TTC549 (cell line): Measurements from ENCODE around the gene EPB41L4A.
"Not testable (repeated sequence)": the region's sequence is repeated elsewhere in the genome, so short reads cannot be mapped to it uniquely, and the experiment has no call there.

Experiments
- FAIRE-seq: peaks from 2 replicates; lab custom pipeline; 2012; peaks lifted over from hg19 to GRCh38; lab: Jason Lieb, UNC

Gene EPB41L4A

DNA sequence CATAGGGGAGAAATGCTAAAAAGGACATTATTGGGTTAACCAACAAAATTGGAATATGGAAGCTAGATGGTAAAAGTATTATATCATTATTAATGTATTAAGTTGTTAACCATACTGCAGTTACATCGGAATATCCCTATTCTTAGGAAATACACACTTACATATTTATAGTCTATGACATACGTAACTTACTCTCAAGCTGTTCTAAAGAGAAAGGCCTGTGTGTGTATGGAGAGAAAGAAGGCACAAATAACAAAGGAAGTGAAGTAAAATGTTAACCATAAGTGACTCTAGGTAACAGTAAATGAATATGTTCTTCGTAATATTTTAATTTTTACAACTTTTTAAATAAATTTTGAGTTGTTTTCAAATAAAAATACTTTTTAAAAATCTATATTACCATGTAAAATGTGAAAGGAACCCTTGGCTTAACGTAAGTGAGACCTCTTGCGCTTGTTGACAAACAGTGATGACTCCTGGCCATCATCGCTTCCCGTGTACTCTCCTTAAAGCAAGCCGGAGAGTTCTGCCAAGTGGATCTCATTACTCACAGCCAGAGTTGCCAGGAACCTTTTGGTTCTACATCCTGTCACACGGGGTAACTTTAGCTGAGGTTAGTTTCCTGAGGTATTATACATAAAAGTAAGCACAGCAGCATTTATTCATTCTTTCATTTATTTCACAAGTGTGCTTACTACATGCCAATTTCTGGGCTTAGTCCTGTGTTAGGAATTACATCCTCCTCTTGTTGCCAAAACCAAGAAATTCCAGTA, 165.4 kb downstream of the EPB41L4A start:
- FAIRE-seq, result no peak

DNA sequence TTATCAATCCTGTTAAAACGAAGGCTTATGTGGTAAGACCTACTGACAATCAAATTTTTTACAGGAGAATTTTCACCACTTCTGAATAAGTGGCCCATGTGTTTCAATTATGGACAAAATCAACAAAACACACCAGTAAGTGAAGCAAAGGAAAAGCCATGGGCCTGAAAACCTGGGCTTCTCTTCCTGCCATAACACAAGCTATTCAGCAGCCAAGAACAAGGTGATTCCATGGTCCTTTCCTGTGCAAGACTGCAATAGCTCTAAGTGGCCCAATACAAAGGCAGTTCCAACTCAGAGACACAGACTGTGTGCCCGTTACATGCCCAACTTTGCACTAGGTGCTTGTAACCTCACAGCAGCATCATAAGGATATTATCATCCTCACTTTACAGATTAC, 168.5 kb downstream of the EPB41L4A start:
- FAIRE-seq, result no peak

DNA sequence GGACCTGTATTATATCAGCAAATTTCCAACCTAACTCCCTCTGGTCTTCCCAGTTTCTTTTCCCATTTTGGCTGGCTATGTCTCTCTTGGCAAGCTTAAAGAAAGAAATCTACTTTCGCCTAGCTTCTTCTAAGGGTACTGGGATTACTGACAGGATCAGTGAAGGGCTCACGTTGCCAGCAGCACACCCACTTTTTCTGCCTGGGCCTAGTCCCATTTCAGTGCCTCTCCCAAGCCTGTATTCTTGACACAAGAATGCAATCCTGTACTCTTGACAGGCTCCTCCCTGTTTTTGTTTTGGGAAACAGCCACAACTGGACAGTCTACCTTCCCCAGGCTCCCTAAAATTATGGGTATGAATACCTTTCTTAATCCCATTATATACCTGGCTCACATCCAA, 170.5 kb downstream of the EPB41L4A start:
- FAIRE-seq, result no peak

DNA sequence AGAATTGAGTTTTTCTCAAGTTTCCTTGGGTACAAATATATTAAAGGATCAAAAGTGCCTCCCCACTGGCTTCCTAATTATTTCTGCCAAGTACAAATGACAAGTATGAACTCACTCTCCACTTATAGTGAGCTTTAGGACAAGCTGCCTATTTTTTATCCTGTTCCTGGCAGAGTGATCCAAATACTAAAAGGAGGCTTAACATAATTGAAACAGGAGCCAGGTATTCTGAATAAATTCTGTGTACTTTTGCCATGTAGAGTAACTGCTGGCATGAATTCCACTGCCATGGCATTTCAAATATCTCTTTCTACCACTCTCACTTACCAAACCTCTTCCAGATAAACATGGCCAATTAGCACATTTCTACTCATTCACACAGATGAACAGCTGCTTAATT, 171.1 kb downstream of the EPB41L4A start:
- FAIRE-seq, result no peak

DNA sequence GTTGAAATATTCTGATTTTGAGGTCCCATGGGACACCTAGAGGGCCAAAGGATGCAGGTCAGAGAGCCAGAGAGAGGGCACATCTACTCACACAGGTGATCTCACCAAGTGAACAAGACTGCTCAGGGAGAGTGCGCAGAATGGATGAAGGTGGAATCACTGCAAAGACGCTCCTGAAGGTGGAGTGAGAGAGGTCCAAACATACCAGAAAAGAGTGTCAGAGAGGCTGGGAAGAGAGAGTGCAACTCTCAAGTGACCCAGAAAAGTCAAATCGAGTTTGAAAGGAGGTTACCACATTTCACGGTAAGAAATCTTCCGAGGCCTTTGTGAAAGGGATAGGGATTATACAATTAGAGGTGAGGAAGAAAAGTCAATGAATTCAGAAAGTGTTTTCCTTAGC, 173.4 kb downstream of the EPB41L4A start:
- no peak for FAIRE-seq

DNA sequence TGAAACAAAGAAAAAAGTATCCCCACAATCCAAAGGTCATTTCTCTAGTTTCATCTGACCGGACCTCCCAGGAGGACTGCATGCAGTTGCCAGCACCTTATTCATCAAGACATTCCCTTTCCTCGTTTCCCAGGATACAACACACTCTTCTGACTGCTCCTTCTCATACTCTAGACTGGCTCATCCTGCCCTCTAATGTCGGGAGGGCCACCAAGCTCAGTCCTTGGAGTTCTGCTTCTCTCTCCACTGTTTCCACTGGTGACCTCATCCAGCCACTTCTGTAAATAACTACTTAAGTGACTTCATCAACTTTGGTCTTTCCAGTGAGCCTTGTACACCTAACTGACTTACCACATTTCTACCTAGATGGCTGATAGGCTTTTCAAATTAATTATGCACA, 179.1 kb downstream of the EPB41L4A start:
- FAIRE-seq, result no peak

DNA sequence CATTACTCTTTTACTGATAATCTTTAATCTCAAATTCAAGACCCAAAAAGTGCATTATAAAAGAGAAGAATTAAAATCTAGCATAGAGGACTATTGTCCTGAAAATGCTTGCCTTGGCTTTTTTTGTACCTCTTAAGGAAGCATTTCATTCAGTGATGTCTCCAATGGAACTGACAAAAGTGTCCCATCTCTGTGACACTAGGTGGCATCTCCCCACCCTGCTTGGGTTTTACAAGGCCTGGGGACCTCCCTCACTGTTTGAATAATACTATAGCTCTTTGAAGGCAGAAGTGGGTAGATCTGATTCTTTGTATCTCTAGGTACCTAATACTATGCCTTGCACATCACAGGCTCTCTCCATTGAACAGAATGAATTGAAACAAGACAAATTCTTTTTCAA, 180.6 kb downstream of the EPB41L4A start:
- no peak for FAIRE-seq

DNA sequence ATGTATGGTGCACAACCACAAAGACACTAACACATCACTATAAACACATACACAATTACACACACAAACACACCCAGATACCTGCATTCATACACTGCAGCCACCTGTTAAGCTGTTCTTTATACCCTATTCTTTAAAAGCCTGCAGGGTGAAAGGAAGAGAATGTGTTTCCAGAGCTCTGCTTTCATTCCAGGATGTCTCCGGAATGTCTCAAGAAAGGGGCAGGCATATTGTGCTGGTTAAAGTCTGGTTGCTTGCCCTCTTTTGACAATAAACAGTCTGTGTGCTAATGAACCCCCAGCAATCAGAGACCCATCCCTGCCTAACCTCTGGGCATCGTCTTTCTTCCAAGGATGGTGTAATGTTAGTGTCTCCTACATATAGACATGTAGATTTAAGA, 181.6 kb downstream of the EPB41L4A start:
- no peak for FAIRE-seq

DNA sequence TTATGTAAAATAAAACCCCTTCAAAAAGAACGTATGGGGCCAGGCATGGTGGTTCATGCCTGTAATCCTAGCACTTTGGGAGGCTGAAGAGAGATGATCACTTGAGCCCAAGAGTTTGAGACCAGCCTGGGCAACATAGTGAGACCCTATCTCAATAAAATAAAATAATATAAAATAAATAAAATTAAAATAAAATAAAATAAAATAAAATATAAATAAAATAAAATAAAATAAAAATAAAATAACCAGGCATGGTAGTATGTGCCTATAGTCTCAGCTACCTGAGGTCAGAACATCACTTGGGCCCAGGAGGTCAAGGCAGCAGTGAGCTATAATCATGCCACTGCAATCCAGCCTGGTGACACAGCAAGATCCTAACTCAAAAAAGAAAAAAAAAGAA, 185.1 kb downstream of the EPB41L4A start:
- FAIRE-seq, result no peak

DNA sequence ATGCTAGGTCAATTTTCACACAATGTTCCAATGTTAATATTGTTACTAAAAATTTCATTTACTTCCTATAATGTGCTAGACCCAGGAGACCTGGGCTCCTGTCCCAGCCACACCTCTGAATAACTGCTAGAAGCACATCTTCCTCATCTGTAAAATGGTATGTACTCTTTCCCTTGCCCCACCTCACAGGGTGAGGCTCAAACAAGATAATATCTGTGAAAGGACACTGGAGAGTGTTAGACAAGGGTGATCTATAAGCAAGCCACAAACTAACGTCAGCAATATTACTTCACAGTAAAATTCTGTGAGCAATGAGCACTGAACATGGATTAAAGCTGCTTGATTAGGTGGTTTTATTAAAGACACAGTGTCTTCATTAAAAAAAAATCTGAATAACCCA, 186.4 kb downstream of the EPB41L4A start:
- no peak for FAIRE-seq

DNA sequence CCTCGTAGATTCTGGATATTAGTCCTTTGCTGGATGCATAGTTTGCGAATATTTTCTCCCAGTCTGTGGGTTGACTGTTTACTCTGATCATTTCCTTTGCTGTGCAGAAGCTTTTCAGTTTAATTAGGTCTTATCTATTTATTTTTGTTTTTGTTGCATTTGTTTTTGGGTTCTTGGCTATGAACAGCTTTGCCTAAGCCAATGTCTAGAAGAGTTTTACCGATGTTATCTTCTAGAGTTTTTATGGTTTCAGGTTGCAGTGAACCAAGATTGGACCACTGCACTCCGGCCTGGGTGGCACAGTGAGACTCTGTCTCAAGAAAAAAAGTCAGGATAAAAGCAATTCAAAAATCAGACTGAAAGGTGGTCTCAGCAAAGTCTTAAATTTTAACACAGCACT, 188.5 kb downstream of the EPB41L4A start:
- no peak for FAIRE-seq

DNA sequence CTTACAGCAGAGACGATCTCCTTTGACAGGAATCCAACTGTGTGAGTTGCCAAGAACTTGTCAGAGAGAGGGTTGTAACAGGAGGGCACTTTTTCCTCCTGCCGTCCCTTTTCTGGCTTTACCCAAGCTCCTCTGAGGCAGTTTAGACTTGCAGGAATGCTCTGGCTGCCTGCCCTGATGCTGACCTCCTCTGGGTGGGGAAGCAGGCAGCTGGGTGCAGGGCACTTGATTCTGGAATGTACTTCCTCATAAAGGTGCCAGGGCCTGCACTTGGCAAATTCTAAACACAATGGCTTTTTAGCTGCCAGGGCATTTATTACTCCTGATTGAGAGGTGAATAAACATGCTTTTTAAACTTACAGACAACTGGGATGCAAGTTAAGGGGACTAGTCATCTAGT, 190.4 kb downstream of the EPB41L4A start:
- no peak for FAIRE-seq

DNA sequence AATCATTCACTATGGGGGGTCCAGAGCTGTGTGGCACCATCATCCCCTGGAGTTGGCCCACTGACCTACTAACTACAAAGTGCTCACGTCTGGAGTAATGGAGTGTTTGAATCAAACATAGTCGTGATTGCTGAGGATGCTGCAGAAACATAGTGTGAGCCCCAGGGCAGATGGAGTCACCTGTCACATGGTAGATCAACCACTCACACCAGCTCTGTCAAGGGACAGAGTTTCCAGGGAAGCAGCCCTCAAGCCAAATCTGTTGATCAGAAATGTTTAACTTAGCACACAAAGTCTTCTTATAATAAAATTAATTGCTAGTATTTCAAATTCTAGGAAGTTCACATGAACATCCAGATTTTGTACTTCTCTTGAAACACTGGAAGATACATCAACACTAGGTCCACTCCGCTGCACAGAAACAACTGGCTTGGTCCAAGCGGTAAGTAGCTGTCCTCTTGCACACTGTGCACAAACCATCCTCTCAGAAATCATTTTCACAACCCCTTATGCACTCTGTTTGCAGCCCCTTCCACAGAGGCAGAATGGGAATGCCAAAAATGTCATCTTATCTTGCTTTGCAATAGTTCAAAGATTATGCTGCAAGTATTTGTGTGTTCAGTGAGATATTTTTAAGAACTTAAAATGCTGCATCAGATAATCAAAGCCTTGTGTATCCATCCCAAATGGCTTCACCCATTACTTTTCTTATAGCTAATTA, 191.0 kb downstream of the EPB41L4A start:
- no peak for FAIRE-seq

DNA sequence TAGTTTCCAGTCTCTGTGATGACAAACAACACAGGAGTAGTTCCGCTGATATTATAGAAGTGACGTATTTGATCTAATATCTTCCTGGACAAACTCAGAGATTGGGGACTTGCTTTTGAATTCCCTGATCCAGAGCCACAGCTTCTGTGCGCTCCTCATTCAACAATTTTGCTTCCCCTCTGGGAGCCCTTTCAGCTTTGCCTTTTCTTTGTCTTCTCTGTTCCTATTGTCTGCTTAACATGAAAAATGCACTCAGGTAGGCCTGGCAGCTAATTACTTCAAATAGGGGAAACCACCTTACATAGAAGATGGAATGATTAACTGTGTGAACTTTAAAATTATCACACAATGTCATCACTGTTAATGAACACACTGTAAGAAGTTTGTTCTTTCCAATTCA, 192.9 kb downstream of the EPB41L4A start:
- no peak for FAIRE-seq

DNA sequence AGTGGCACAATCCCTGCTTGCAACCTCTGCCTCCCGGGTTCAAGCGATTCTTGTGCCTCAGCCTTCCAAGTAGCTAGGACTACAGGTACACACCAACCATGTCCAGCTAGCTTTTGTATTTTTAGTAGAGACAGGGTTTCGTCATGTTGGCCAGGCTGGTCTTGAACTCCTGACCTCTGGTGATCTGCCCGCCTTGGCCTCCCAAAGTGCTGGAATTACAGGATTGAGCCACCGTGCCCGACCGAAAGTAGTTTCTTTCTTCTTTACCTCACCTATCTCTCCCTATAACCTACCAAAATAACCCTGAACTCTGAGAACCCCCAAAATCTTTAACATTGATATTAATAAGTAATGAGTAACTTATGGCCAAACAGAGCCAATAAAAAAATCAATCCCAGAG, 196.1 kb downstream of the EPB41L4A start:
- FAIRE-seq, result not testable (repeated sequence)

DNA sequence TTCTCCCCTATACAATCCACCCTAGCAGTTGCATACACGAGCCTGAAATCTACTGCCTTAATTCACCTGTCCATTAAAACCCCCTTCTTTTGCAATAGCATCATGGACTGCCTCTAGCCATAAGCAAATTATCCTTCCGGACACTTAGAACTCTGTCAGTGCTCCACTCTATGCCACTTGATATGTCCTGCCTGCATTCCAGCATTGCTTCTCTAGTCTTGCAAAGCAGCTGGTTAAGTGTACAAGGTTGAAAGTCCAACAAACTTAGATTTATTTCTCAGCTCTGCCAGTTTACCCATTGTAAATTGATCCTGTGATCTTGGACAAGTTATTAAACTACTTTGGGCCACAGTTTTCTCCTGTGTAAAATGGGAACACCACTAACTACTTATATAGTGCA, 197.9 kb downstream of the EPB41L4A start:
- no peak for FAIRE-seq

DNA sequence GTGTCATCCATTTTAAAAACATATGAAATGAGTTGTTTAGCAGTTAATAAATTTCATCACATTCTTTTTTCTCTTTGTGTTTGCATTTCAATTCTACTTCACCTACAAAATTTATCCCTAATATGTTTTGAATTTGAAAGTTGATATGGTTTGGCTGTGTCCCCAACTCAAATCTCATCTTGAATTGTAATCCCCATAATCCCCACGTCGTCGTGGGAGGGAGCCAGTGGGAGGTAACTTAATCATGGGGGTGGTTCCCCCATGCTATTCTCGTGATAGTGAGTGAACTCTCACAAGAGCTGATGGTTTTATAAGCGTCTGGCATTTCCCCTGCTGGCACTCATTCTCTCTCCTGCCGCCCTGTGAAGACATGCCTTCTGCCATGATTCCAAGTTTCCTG, 200.1 kb downstream of the EPB41L4A start:
- no peak for FAIRE-seq

DNA sequence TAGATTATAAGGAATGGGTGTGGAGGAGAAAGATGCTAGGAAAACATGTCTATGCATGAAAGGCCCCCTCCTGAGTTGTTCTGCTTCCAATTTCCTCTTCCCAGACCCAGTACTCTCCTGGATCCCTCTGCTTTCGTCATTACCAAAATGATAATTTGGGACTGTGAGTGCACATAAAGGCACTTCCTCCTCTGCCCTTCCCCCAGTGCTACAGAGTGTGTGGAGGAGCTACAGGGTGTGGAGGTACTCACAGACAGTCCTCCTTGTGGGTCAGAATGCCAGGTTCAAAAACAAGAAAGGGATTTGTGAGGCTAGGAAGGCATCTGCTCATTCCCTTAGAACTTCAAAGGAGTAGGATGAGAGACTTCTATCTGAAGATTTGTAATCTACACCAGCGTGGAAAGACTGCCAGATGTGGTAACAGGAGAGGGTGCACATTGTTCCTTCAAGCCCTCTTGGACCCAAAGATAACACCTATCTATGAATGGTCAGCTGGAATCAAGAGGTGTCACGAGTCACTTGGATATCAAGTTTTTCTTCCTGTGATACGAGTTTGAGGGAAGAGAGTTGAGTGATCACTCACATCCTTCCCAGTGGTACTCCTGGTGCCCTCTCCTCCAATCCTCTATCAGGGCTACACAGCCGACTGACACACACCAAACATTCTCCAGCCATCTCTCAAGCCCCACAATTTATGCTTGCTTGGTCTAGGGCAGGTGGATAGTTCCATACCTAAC, 201.1 kb downstream of the EPB41L4A start:
- no peak for FAIRE-seq

DNA sequence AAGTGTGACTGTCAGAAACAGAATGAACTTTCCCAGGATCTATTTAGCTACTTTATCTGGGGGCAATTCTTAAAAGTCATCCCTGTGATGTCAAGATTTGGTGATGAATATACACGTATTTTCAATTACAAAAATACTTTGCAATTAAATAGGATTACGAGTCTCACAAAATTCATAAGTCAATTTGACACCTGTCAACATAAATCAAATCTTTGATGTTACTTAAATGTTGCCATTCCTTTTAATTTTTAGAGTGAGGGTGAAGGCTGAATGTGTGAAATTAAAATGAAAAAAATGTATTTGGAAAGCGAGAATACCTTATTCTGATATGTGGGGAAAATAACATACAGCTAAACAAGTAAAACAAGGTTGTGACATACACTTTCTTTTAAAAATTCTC, 202.9 kb downstream of the EPB41L4A start:
- no peak for FAIRE-seq

DNA sequence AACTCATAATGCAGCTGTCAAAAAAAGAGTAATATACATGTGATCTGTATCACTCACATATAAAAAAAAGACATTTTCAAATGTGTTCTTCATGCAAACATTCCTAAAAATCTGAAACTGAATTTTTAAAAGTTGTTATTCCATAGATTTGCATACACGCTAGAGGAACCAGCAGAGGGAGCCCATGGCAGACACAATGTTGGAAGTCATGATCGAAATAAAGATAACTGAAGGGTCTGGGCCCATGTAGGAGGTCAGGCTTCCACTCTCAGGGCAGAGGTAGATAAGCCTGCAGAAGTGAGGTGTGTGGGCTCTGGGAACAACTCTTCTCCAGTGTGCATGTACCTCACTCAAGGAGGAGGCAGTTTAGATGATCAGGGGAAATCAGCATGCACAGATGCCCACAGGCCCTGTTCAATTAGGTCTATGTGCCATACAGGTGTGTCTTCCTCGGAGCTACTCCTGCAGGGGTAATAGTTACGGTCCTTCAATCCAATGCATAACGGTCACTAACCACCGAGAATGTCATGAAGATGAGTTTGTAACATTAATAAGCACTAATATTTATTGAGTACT, 208.6 kb downstream of the EPB41L4A start:
- FAIRE-seq, result peak; percentile 7

DNA sequence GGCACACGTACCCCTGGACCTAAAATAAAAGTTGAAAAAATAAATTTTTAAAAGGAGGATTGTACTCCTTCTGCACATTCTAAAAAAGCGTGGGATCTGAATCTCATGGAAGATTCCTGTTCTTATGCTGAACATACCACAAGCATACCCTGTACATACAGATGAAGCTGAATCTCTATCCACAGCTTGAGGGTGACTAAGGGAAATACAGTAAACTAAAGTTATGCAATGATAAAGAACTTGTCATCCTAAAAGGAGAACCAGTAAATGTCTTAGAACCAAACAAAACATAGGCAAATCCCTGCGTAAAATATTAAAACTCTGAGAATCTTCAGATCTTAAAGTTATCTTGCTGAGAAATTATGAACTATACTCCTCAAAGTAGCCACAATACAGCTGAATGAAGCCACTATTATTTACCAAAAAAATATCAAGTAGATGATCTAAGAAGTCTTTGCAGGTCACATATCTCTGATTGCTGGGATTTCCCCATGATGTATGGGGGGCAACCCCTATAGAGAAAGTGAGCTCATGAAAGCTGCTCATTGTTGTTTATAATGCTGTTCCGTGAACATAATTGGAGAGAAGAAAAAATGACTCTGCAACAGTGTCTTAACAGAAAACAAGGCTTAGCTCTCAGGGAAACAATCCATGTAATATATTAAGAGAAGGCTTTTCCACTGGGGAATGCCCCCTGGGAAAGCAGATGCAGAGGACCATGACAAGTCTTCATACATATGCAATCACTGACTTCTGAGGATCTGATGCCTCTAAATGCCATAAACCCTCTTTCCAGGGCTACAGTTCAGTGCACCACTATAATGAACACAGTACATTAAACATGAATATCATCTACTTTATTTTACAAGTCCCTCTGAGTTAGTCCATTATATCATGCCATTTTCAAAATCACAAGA, 210.1 kb downstream of the EPB41L4A start:
- no peak for FAIRE-seq

DNA sequence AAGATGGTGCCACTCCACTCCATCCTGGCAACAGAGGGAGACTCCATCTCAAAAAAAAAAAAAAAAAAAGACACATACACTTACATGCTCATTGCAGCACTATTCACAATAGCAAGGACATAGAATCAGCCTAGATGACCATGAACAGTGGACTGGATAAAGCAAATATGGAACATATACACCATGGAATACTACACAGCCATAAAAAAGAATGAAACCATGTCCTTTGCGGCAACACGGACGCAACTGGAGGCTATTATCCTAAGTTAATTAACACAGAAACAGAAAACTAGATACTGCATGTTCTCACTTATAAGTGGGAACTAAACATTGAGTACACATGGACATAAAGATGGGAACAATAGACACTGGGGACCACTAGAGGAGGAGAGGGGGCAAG, 210.9 kb downstream of the EPB41L4A start:
- not testable (repeated sequence) for FAIRE-seq
